ENCODE results near the gene MORN1.

- TF ChIP-seq CTCF (IDR thresholded peaks at IDR 0.05), result no peak
- TF ChIP-seq EP300 (IDR thresholded peaks at IDR 0.05), result no peak
These were observed 54.3 kb downstream of the MORN1 start for GRCh38 chr1:2337081-2337480.
